GM12865 (cell line): ENCODE results near the gene HDDC3.

Source experiments
- DNase-seq: peaks from one replicate; pipeline ENCODE4 v3.0.0; 2010; ENCODE audit warnings: low read depth
- H3K4me3 ChIP-seq: 2 replicates; pipeline ENCODE4 v1.5.1; 2011; ENCODE audit warnings: mild to moderate bottlenecking, low read depth, low read length, control low read depth
- TF ChIP-seq, protein P1 (sequence below): IDR thresholded peaks from 2 replicates; pipeline ENCODE4 v1.5.1; 2011; ENCODE audit warnings: low read length, control low read depth, low read depth, inconsistent platforms; ENCODE audit not compliant: insufficient read depth; ENCODE audit errors: missing control alignments

Gene HDDC3

DNA sequence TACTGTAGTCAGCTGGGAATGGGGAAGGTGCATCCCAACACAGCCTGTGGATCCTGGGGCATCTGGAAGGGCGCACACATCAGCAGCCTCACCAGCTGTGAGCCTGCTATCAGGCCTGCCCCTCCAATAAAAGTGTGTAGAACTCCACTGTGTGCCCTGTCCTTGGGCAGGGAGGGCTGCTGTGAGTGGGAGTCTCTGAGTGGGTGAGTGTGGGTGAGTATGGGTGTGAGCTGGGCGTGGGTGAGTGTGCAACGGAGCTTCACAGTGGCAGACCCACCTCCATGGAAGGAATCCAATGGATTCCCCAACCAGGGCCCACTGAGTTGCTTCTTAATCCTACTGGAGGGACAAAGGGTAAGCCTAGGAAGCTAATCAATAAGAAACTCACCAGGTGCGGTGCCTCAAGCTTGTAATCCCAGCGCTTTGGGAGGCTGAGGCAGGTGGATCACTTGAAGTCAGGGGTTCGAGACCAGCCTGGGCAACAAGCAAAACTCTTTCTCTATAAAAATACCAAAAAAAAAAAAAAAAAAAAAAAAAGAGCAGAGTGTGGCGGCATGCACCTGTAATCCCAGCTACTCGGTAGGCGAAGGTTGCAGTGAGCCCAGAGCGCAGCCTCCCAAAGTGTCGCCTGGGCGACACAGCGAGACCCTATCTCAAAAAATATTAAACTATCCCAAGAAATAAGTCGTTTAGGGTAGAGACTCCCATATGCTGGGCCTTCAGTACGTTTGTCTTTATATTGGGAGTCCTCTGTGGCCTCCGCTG, 21.8 kb upstream of the HDDC3 start:
- peak overlapping the region; percentile 79 for H3K4me3 ChIP-seq
- DNase-seq = no peak
- TF ChIP-seq, protein P1, sequence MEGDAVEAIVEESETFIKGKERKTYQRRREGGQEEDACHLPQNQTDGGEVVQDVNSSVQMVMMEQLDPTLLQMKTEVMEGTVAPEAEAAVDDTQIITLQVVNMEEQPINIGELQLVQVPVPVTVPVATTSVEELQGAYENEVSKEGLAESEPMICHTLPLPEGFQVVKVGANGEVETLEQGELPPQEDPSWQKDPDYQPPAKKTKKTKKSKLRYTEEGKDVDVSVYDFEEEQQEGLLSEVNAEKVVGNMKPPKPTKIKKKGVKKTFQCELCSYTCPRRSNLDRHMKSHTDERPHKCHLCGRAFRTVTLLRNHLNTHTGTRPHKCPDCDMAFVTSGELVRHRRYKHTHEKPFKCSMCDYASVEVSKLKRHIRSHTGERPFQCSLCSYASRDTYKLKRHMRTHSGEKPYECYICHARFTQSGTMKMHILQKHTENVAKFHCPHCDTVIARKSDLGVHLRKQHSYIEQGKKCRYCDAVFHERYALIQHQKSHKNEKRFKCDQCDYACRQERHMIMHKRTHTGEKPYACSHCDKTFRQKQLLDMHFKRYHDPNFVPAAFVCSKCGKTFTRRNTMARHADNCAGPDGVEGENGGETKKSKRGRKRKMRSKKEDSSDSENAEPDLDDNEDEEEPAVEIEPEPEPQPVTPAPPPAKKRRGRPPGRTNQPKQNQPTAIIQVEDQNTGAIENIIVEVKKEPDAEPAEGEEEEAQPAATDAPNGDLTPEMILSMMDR = no peak

DNA sequence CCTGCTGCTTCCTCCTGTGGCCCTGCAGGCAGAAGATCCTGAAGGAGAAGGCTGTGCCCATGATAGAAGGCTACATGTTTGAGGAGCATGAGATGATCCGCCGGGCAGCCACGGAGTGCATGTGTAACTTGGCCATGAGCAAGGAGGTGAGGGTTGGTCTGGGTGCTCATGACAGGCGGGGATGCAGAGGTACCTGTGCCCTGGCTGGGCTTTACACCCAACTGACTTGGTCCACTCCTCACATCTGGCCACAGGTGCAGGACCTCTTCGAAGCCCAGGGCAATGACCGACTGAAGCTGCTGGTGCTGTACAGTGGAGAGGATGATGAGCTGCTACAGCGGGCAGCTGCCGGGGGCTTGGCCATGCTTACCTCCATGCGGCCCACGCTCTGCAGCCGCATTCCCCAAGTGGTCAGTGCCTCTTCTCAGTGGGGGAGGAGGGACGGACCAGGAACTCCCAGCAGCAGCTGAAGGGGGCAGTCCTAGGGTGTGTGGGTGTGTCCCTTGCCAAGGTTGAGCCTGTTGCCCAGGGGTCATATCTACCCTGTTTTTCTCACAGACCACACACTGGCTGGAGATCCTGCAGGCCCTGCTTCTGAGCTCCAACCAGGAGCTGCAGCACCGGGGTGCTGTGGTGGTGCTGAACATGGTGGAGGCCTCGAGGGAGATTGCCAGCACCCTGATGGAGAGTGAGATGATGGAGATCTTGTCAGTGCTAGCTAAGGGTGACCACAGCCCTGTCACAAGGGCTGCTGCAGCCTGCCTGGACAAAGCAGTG, 20.7 kb upstream of the HDDC3 start:
- DNase-seq = no peak
- H3K4me3 ChIP-seq = no peak overlapping the region
- TF ChIP-seq, protein P1 = no peak

DNA sequence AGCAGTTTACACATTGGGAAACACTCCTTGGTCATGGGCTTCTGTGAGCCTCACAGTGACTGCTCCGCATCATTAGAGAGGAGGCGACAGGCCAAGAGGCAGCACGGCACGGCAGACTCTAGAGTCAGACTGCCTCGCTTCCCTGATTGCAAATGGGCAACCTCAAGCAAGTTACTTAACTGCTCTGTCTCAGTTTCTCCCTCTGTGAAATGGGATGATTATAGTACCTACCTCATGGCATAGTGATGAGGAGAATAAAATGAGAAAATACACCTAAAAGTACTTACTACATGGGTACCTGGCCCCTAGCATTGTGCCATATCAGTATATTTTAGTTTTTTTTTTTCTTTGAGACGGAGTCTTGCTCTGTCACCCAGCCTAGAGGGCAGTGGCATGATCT, 18.3 kb upstream of the HDDC3 start:
- DNase-seq = no peak
- no peak overlapping the region for H3K4me3 ChIP-seq
- TF ChIP-seq, protein P1 = no peak

DNA sequence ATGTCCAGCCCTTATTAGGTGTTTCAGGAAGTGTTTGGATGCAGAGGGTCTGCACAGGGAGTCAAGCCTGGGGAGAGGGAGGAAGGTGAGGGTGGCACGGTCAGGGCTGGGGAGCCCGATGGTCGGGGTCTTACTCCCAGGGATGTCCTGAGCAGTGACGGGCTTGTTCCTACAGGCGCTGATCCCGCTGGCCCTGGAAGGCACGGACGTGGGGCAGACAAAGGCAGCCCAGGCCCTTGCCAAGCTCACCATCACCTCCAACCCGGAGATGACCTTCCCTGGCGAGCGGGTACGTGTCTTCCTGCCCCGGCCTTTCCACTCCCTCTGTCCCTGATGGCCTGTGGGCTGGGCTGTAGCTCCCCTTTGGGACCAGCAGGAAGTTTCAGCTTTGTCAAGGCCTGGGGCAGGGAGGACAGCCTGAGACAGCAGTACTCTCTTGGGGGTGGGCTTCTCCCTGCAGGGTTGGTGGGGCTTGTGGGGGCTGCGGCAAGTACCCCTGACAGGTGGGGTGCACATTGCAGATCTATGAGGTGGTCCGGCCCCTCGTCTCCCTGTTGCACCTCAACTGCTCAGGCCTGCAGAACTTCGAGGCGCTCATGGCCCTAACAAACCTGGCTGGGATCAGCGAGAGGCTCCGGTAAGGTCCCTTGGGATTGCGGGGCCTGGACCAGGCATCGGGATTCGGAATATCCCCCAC, 17.8 kb upstream of the HDDC3 start:
- TF ChIP-seq, protein P1 = no peak
- no peak for DNase-seq
- H3K4me3 ChIP-seq = no peak overlapping the region

DNA sequence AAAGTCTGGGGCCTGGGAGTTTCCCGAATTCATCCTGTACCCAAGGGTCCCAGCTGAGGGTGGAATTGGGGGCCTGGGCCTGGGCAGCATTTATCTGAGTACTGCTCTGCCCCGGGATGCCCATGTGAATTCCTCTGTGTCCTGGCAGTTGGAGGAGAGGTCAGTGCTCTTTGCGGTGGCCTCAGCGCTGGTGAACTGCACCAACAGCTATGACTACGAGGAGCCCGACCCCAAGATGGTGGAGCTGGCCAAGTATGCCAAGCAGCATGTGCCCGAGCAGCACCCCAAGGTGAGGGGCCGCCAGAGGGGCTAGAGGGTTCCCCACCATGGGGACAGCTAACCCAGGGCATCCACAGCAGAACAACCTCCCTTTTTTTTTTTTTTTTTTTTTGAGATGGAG, 16.2 kb upstream of the HDDC3 start:
- no peak for DNase-seq
- TF ChIP-seq, protein P1 = no peak
- H3K4me3 ChIP-seq = no peak overlapping the region

DNA sequence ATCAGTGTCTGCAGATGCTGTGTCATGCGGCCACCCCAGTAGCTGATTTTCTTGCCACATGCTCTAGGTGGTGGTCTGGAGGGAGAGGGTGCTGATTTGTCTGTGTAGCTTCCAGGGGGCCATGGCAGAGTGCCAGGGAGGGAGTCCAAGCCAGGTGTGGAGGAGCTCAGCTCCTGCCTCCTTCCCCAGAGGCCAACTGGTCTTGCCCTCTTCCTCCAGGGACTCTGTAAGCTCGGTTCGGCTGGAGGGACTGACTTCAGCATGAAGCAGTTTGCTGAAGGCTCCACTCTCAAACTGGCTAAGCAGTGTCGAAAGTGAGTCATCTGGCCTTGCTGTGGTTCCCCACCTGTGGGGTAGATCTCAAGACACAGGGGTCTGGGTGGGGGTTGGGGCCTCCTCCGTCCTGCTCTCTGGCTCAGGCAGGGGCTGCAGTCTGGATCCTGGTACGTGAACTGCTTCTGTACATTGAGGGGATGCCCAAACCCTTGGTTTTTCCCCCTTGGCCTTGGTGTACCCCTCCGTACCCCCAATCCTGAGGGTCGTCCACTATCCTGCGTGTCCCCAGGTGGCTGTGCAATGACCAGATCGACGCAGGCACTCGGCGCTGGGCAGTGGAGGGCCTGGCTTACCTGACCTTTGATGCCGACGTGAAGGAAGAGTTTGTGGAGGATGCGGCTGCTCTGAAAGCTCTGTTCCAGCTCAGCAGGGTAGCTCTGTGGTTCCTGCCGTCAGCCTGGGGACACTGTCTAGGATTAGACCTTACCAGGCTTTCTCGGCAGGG, 15.4 kb upstream of the HDDC3 start:
- no peak for DNase-seq
- TF ChIP-seq, protein P1 = no peak
- H3K4me3 ChIP-seq = no peak overlapping the region
